ENCODE data around the gene ABCD1. TPM values are rescaled to one million over a fixed set of nuclear protein-coding genes. Genes with fewer than 3 reads are reported as not detected.
"Not testable (repeated sequence)": the region's sequence is repeated elsewhere in the genome, so short reads cannot be mapped to it uniquely, and the experiment has no call there.

The ABCD1 gene
- total and polyA plus RNA-seq, 9 donors = 1.4 to 11.1 (median 8.3) TPM

DNA sequence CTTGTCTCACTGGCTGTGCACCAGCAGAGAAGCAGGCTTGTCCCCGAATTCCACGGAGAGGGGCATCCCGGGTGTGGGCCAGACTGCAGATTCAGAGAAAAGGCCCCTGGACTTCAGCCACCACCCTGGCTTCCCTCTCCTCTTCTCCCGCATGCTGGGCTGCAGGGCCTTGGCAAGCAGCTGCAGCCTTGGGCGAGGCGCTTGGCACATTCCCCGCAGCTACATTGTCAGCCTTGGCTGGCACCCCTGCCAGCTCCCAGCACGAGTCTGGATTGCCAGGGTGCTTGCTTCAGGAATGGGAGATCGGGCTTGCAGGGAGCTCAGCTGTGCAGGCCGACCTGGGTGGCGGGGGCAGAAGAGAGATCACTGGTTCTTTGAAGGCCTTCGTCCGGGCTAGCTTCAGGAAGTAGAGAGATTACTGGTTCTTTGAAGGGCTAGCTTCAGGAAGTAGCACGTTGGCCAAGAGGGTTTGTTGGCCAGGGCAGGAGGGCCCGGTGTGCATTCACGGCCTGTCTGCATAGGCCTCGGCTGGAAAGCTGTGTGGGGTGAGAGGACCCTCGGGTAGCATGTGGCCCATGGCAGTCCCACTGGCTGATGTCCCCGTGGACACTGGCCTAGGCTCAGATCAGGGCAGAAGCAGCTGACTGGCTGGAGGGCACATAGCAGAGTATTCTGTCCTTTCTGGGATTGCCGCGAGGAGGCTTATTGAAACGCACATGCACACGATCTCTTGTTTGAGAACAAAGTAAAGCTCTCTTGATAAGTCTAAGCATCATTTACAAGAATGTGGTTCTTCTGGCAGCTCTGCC lies 2.7 kb downstream of the ABCD1 start:
- TF ChIP-seq, protein P1, sequence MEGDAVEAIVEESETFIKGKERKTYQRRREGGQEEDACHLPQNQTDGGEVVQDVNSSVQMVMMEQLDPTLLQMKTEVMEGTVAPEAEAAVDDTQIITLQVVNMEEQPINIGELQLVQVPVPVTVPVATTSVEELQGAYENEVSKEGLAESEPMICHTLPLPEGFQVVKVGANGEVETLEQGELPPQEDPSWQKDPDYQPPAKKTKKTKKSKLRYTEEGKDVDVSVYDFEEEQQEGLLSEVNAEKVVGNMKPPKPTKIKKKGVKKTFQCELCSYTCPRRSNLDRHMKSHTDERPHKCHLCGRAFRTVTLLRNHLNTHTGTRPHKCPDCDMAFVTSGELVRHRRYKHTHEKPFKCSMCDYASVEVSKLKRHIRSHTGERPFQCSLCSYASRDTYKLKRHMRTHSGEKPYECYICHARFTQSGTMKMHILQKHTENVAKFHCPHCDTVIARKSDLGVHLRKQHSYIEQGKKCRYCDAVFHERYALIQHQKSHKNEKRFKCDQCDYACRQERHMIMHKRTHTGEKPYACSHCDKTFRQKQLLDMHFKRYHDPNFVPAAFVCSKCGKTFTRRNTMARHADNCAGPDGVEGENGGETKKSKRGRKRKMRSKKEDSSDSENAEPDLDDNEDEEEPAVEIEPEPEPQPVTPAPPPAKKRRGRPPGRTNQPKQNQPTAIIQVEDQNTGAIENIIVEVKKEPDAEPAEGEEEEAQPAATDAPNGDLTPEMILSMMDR (IDR thresholded peaks at IDR 0.05) = no peak
- no peak for TF ChIP-seq POLR2A (IDR thresholded peaks at IDR 0.05)
- TF ChIP-seq EP300 (IDR thresholded peaks at IDR 0.05) = no peak
- peak overlapping the region; percentile 18 for H3K4me3 ChIP-seq
- H3K27me3 ChIP-seq = no peaks in the 10 kb centered on the region
- no peaks in the 10 kb centered on the region for H3K4me1 ChIP-seq (ENCODE audit: insufficient read depth)
- H3K27ac ChIP-seq = peak overlapping the region; percentile 30 to 75
- 55 to 57% (median 56%) methylated on average over 23 of the region's 23 CpGs for WGBS, 3 donors
- intact Hi-C loops (cut with DNase I) = no loop called here
- peak in 3 of 5 donors; percentile 49 to 56 (median 50) for DNase-seq
- no peaks in the 10 kb centered on the region for H3K9me3 ChIP-seq
- H3K36me3 ChIP-seq = no peaks in the 10 kb centered on the region

DNA sequence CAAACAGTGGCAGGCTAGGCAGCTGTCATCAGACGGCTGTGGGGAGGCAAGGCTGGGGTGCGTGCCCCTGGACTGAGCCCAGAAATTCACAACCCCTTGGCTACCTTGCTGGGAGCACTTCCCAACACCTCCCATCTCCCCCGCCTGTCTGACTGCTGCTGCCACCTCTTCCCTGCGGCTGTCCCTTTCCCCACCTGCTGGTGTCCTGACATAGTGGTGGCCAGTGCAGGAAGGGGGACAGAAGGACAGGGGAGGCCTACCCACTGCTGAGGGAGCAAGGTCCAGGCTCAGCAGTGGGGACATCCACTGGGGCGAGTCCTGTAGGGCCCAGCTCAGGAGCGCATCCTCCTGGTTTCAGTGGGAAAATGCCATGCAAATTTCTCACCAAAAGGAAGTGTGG lies 3.4 kb downstream of the ABCD1 start:
- H3K27ac ChIP-seq = peak overlapping the region in 1 of 2 donors; percentile 75
- WGBS, 3 donors = 82 to 92% (median 84%) methylated on average over 6 of the region's 6 CpGs
- no peaks in the 10 kb centered on the region for H3K4me1 ChIP-seq (ENCODE audit: insufficient read depth)

DNA sequence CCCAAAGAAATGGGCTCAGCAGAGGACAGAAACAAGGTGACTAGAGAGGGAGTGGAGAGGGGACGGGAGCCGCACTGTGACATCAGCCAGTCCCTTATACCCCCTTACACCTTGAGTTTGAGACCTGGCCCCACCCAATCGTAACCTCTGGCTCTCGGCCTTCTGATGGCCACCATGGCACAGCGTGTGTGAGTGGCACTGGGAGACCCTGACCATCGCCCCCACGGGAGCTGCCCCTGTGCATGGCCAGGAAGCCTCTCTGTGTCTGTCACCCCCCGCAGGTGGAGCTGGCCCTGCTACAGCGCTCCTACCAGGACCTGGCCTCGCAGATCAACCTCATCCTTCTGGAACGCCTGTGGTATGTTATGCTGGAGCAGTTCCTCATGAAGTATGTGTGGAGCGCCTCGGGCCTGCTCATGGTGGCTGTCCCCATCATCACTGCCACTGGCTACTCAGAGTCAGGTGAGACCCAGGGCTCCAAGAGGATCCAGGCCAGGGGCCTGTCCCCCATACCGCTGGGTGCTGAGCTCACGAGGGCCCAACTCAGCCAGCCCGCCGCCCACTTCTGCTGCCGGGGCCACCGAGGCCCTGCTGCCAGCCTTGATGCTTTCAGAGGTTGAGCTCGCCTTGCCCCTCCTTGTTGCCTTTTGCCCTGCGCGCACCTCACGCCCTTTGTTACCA lies 4.4 kb downstream of the ABCD1 start:
- intact Hi-C loops (cut with DNase I) = no loop called here
- no peak overlapping the region for H3K27ac ChIP-seq
- 90 to 95% (median 92%) methylated on average over 20 to 23 of the region's 23 CpGs for WGBS, 3 donors
- H3K27me3 ChIP-seq = no peaks in the 10 kb centered on the region
- H3K4me1 ChIP-seq (ENCODE audit: insufficient read depth) = no peaks in the 10 kb centered on the region
- H3K9me3 ChIP-seq = no peaks in the 10 kb centered on the region
- TF ChIP-seq, protein P1 (IDR thresholded peaks at IDR 0.05) = no peak
- no peak for TF ChIP-seq POLR2A (IDR thresholded peaks at IDR 0.05)
- DNase-seq = no peak
- no peak overlapping the region for H3K4me3 ChIP-seq
- H3K36me3 ChIP-seq = no peaks in the 10 kb centered on the region

More for the DNA sequence above, 3.4 kb downstream of the ABCD1 start:
- TF ChIP-seq POLR2A (IDR thresholded peaks at IDR 0.05) (no peak), EP300 (IDR thresholded peaks at IDR 0.05) (no peak)
- TF ChIP-seq, protein P1 (IDR thresholded peaks at IDR 0.05) = no peak
- Histone ChIP-seq H3K36me3 (no peaks in the 10 kb centered on the region), H3K4me3 (no peak overlapping the region), H3K9me3 (no peaks in the 10 kb centered on the region), H3K27me3 (no peaks in the 10 kb centered on the region)
- intact Hi-C loops (cut with DNase I) = no loop called here
- DNase-seq = no peak

DNA sequence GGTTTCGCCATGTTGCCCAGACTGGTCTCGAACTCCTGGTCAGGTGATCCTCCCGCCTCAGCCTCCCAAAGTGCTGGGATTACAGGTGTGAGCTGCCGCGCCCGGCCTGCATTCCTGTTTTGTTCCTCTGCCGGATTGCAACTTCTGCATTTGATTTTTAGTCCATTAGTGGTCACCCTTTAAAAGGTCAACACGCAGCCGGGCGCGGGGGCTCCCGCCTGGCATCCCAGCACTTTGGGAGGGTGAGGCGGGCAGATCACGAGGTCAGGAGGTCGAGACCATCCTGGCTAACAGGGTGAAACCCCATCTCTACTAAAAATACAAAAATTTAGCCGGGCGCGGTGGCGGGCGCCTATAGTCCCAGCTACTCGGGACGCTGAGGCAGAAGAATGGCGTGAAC lies 5.5 kb downstream of the ABCD1 start:
- H3K4me3 ChIP-seq; H3K27ac ChIP-seq; H3K36me3 ChIP-seq; H3K9me3 ChIP-seq; H3K27me3 ChIP-seq; intact Hi-C loops (cut with DNase I); H3K4me1 ChIP-seq (ENCODE audit: insufficient read depth); DNase-seq: not testable (repeated sequence)
- 88 to 92% (median 92%) methylated on average over 23 of the region's 23 CpGs for WGBS, 3 donors

Measured in ovary (tissue), 9 donors.